Upper lobe of right lung (tissue), 1 donor: ENCODE measurements around the gene KRT12. TPM values are rescaled to one million over a fixed set of nuclear protein-coding genes. Genes with fewer than 3 reads are reported as not detected.

Experiments used
- ATAC-seq: fragments of 200-7000 bp; cut with Tn5 transposase; one replicate; pipeline ENCODE4 v1.9.1; 2020; ENCODE audit warnings: mild to moderate bottlenecking, moderate library complexity
- DNase-seq: peaks from one replicate; pipeline ENCODE4 v3.0.0-alpha.2; 2020
- H3K27ac ChIP-seq: fragments of 200-600 bp; one replicate; pipeline ENCODE4 v1.8.0; 2022
- H3K27me3 ChIP-seq: fragments of 200-600 bp; one replicate; pipeline ENCODE4 v1.8.0; 2022; ENCODE audit warnings: mild to moderate bottlenecking
- H3K36me3 ChIP-seq: fragments of 200-600 bp; one replicate; pipeline ENCODE4 v1.8.0; 2022
- H3K4me1 ChIP-seq: fragments of 200-600 bp; one replicate; pipeline ENCODE4 v1.8.0; 2022
- H3K4me3 ChIP-seq: fragments of 200-600 bp; one replicate; pipeline ENCODE4 v1.8.0; 2022; ENCODE audit warnings: mild to moderate bottlenecking
- H3K9me3 ChIP-seq: fragments of 200-600 bp; one replicate; pipeline ENCODE4 v1.8.0; 2022
- CTCF ChIP-seq: fragments of 200-600 bp; IDR thresholded peaks from one replicate; pipeline ENCODE4 v1.8.0; 2022; ENCODE audit warnings: antibody characterized with exemption
- intact Hi-C: fragments of 100-400 bp; cut with DNase I; formaldehyde crosslinking; loops from one replicate; pipeline ENCODE4 v1.11.0; 2022
- total RNA-seq: library from RNA; stranded (reverse); fragmentation: NEBNext Ultra II Directional; extraction: Animal tissue kit (Norgen Biotek cat#: 25700); gene quantifications from one replicate; pipeline ENCODE4 v1.2.1, GENCODE V29; 2021
- donor health status: DM: no; HTN: yes; CAD: no; lungs with severe emphysema.

KRT12 gene
- total RNA-seq, 1 donor from 2014 or later: not detected

DNA sequence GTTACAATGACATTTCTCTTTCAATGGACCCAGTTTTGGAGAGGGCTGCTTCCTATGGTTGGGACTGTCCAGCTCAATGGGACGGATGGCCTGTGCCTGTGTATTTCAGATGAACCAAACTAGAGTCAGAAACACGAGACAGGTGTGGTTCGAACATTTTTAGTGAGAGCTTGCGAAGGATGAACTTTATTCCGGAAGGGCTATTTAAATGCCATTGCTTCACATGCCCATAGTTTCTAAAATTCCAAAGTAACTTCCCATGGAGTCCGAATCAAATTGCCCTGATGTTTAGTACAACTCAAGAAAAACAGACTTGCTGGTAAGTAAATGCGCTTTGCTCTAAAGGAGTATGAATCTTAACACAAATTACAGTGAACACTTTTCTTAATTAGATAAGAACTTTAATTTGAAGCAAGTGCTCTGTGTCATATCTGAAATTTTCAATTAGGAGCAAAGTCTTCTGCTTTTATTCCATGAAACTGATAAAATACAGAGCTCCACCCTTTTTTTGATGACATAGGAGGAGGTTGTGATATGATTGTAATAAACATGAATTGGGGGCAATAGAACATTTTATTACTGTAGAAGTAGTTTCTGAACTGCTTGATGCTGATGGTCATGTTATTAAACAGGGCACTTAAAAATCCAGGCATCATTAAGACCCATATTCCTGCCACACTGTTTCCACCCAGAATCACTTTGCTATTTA is 16.8 kb upstream of the KRT12 start:
- DNase-seq: no peak
- intact Hi-C loops: no loop called here

GRCh38 chr17:40883031-40883430 is 16.0 kb upstream of the KRT12 start:
- Histone ChIP-seq H3K9me3 (no peaks in the 10 kb centered on the region), H3K27me3 (peaks cover 10% of the 10 kb centered on the region), H3K36me3 (no peaks in the 10 kb centered on the region), H3K4me3 (no peak overlapping the region), H3K27ac (no peak overlapping the region), H3K4me1 (no peaks in the 10 kb centered on the region)
- no peak for TF ChIP-seq CTCF
- ATAC-seq (no peak), DNase-seq (no peak)
- intact Hi-C loops: no loop called here

More for the DNA sequence above, 16.8 kb upstream of the KRT12 start:
- no peaks in the 10 kb centered on the region for H3K36me3 ChIP-seq
- no peaks in the 10 kb centered on the region for H3K9me3 ChIP-seq
- no peak overlapping the region for H3K27ac ChIP-seq
- H3K4me1 ChIP-seq: no peaks in the 10 kb centered on the region
- TF ChIP-seq CTCF: no peak
- H3K4me3 ChIP-seq: no peak overlapping the region
- peaks cover 15% of the 10 kb centered on the region for H3K27me3 ChIP-seq
- no peak for ATAC-seq

DNA sequence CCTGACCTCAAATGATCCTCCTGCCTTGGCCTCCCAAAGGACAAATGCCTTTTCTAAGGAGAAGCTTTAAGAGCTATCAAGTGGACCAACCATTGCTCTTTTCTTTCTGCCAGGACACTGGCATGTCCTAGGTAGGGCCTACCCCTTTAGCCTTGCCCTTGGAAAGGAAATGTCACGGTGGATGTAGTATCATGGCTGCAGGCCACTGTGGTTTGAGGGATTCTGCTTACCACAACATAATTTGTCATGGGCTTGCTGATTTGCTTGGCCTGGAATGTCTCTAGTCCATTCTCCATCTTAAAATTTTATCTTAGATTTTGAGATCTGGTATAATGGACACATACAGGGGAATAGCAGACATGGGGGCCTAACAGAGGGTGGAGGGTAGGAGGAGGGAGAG is 12.0 kb upstream of the KRT12 start:
- TF ChIP-seq CTCF: no peak
- Histone ChIP-seq H3K9me3 (no peaks in the 10 kb centered on the region), H3K27me3 (no peaks in the 10 kb centered on the region), H3K4me1 (no peaks in the 10 kb centered on the region), H3K4me3 (no peak overlapping the region), H3K36me3 (no peaks in the 10 kb centered on the region), H3K27ac (no peak overlapping the region)
- ATAC-seq (no peak), DNase-seq (no peak)
- intact Hi-C loops: no loop called here

- Histone ChIP-seq H3K36me3 (no peaks in the 10 kb centered on the region), H3K9me3 (no peaks in the 10 kb centered on the region), H3K4me1 (no peaks in the 10 kb centered on the region), H3K4me3 (no peak overlapping the region), H3K27ac (no peak overlapping the region), H3K27me3 (no peaks in the 10 kb centered on the region)
- ATAC-seq (no peak), DNase-seq (no peak)
- intact Hi-C loops: no loop called here
- no peak for TF ChIP-seq CTCF
These were observed 11.0 kb upstream of the KRT12 start for GRCh38 chr17:40878044-40878443.

DNA sequence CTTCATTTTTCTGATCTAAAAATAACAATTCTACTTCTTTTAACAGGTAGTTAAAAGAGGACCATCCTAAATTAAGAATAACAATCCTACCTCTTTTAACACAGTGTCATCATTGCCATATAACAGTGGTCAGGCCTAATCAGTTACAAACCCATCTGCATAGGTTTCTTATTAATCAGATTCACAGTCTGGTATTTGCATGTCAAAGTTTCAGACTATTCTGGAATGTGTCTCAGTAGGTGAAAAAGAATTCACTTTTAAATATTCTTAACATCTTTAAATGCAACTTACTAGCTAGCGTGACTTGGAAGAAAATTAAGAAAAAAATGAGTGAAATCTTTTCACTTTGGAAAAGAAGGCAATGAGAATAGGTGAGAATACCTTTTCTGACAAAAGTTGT is 6.8 kb upstream of the KRT12 start:
- DNase-seq (no peak), ATAC-seq (no peak)
- no peaks in the 10 kb centered on the region for H3K9me3 ChIP-seq
- H3K27ac ChIP-seq: no peak overlapping the region
- no peak overlapping the region for H3K4me3 ChIP-seq
- intact Hi-C loops: no loop called here
- TF ChIP-seq CTCF: no peak
- no peaks in the 10 kb centered on the region for H3K4me1 ChIP-seq
- peaks cover 12% of the 10 kb centered on the region for H3K27me3 ChIP-seq
- H3K36me3 ChIP-seq: no peaks in the 10 kb centered on the region

- no peak overlapping the region for H3K4me3 ChIP-seq
- no peaks in the 10 kb centered on the region for H3K4me1 ChIP-seq
- no peaks in the 10 kb centered on the region for H3K9me3 ChIP-seq
- ATAC-seq (no peak), DNase-seq (no peak)
- no peaks in the 10 kb centered on the region for H3K36me3 ChIP-seq
- H3K27me3 ChIP-seq: peaks cover 12% of the 10 kb centered on the region
- no peak for TF ChIP-seq CTCF
- H3K27ac ChIP-seq: no peak overlapping the region
- intact Hi-C loops: no loop called here
These were observed 6.2 kb upstream of the KRT12 start for GRCh38 chr17:40873255-40873654.
